G401.6 (cell line): ENCODE measurements around the gene ATP5MC2.
"Not testable (repeated sequence)": the region's sequence is repeated elsewhere in the genome, so short reads cannot be mapped to it uniquely, and the experiment has no call there.

Source experiments
- FAIRE-seq: peaks from 2 replicates; lab custom pipeline; 2012; peaks lifted over from hg19 to GRCh38; lab: Jason Lieb, UNC

The ATP5MC2 gene

GRCh38 chr12:53675701-53676607 is at the start of gene ATP5MC2:
TSS of gene ATP5MC2 (minus strand) at chr12:53676083. CDS start at chr12:53672614, 3,469 bp downstream.
- FAIRE-seq = peak; percentile 96

- FAIRE-seq = no peak
Measured at GRCh38 chr12:53722450-53723041, 46.7 kb upstream of the ATP5MC2 start.

GRCh38 chr12:53720946-53721345 is 45.1 kb upstream of the ATP5MC2 start:
- no peak for FAIRE-seq

- FAIRE-seq = no peak
Measured at GRCh38 chr12:53719649-53720048, 43.8 kb upstream of the ATP5MC2 start.

GRCh38 chr12:53718567-53718966 is 42.7 kb upstream of the ATP5MC2 start:
- FAIRE-seq = not testable (repeated sequence)

- FAIRE-seq = no peak
Measured at GRCh38 chr12:53717319-53717718, 41.4 kb upstream of the ATP5MC2 start.

GRCh38 chr12:53714004-53714403 is 38.1 kb upstream of the ATP5MC2 start:
- no peak for FAIRE-seq

GRCh38 chr12:53713516-53713915 is 37.6 kb upstream of the ATP5MC2 start:
- no peak for FAIRE-seq

GRCh38 chr12:53712059-53712643 is 36.3 kb upstream of the ATP5MC2 start:
- FAIRE-seq = no peak

GRCh38 chr12:53710091-53710490 is 34.2 kb upstream of the ATP5MC2 start:
- FAIRE-seq = no peak

- FAIRE-seq = no peak
Measured at GRCh38 chr12:53709671-53710070, 33.8 kb upstream of the ATP5MC2 start.

GRCh38 chr12:53706080-53706479 is 30.2 kb upstream of the ATP5MC2 start:
- FAIRE-seq = no peak

GRCh38 chr12:53703756-53704155 is 27.9 kb upstream of the ATP5MC2 start:
- no peak for FAIRE-seq

- peak; percentile 83 for FAIRE-seq
Measured at GRCh38 chr12:53701518-53702264, 25.8 kb upstream of the ATP5MC2 start.

GRCh38 chr12:53700567-53700966 is 24.7 kb upstream of the ATP5MC2 start:
- FAIRE-seq = no peak

GRCh38 chr12:53699678-53700025 is 23.8 kb upstream of the ATP5MC2 start:
- FAIRE-seq = no peak

- no peak for FAIRE-seq
Measured at GRCh38 chr12:53698948-53699677, 23.2 kb upstream of the ATP5MC2 start.

- no peak for FAIRE-seq
Measured at GRCh38 chr12:53696655-53697331, 20.9 kb upstream of the ATP5MC2 start.

GRCh38 chr12:53696285-53696654 is 20.4 kb upstream of the ATP5MC2 start:
- peak; percentile 86 for FAIRE-seq

GRCh38 chr12:53695152-53696145 is 19.6 kb upstream of the ATP5MC2 start:
- no peak for FAIRE-seq
